ENCODE results near the gene GPHN.
"Not testable (repeated sequence)": the region's sequence is repeated elsewhere in the genome, so short reads cannot be mapped to it uniquely, and the experiment has no call there.

Gene GPHN

GRCh38 chr14:66563731-66564130, 55.8 kb downstream of the GPHN start:
- Mint-ChIP-seq H3K27ac (no peak overlapping the region), H3K4me1 (no peaks in the 10 kb centered on the region), H3K9me3 (peaks cover 13% of the 10 kb centered on the region), H3K36me3 (ENCODE audit: low read depth) (peaks cover 21% of the 10 kb centered on the region), H3K27me3 (ENCODE audit: low read depth) (no peaks in the 10 kb centered on the region), H3K4me3 (no peak overlapping the region)
- TF ChIP-seq CTCF (IDR thresholded peaks at IDR 0.05; ENCODE audit: unreplicated experiment in 3 of 3), result no peak

GRCh38 chr14:66568220-66568619, 60.3 kb downstream of the GPHN start:
- no peak for TF ChIP-seq CTCF (IDR thresholded peaks at IDR 0.05; ENCODE audit: unreplicated experiment in 3 of 3)
- Mint-ChIP-seq H3K4me1 (no peaks in the 10 kb centered on the region), H3K27me3 (ENCODE audit: low read depth) (no peaks in the 10 kb centered on the region), H3K27ac (no peak overlapping the region), H3K4me3 (no peak overlapping the region), H3K9me3 (peaks cover 24% of the 10 kb centered on the region), H3K36me3 (ENCODE audit: low read depth) (peaks cover 36% of the 10 kb centered on the region)

GRCh38 chr14:66572826-66573225, 64.9 kb downstream of the GPHN start:
- H3K27ac Mint-ChIP-seq, result no peak overlapping the region
- H3K4me1 Mint-ChIP-seq, result no peaks in the 10 kb centered on the region
- TF ChIP-seq CTCF (IDR thresholded peaks at IDR 0.05; ENCODE audit: unreplicated experiment in 3 of 3), result no peak
- H3K27me3 Mint-ChIP-seq (ENCODE audit: low read depth), result no peaks in the 10 kb centered on the region
- peaks cover 59% of the 10 kb centered on the region for H3K36me3 Mint-ChIP-seq (ENCODE audit: low read depth)
- peaks cover 50% of the 10 kb centered on the region for H3K9me3 Mint-ChIP-seq
- H3K4me3 Mint-ChIP-seq, result no peak overlapping the region

- no peak overlapping the region for H3K4me3 Mint-ChIP-seq
- no peak for TF ChIP-seq CTCF (IDR thresholded peaks at IDR 0.05; ENCODE audit: unreplicated experiment in 3 of 3)
- H3K27ac Mint-ChIP-seq, result no peak overlapping the region
- H3K27me3 Mint-ChIP-seq (ENCODE audit: low read depth), result no peaks in the 10 kb centered on the region
- peaks cover 72% of the 10 kb centered on the region for H3K36me3 Mint-ChIP-seq (ENCODE audit: low read depth)
- no peaks in the 10 kb centered on the region for H3K4me1 Mint-ChIP-seq
- peaks cover 70% of the 10 kb centered on the region for H3K9me3 Mint-ChIP-seq
These were observed 67.1 kb downstream of the GPHN start for GRCh38 chr14:66575014-66575413.

- no peak overlapping the region for H3K27ac Mint-ChIP-seq
These were observed 68.0 kb downstream of the GPHN start for GRCh38 chr14:66575939-66576338.

GRCh38 chr14:66587753-66588152, 79.8 kb downstream of the GPHN start:
- H3K36me3 Mint-ChIP-seq (ENCODE audit: low read depth), result peaks cover 53% of the 10 kb centered on the region
- not testable (repeated sequence) for H3K27me3 Mint-ChIP-seq (ENCODE audit: low read depth); H3K4me1 Mint-ChIP-seq; H3K4me3 Mint-ChIP-seq; H3K27ac Mint-ChIP-seq
- H3K9me3 Mint-ChIP-seq, result peaks cover 72% of the 10 kb centered on the region

More at GRCh38 chr14:66575939-66576338, 68.0 kb downstream of the GPHN start:
- no peaks in the 10 kb centered on the region for H3K27me3 Mint-ChIP-seq (ENCODE audit: low read depth)
- TF ChIP-seq CTCF (IDR thresholded peaks at IDR 0.05; ENCODE audit: unreplicated experiment in 3 of 3), result no peak
- peaks cover 72% of the 10 kb centered on the region for H3K36me3 Mint-ChIP-seq (ENCODE audit: low read depth)
- no peak overlapping the region for H3K4me3 Mint-ChIP-seq
- no peaks in the 10 kb centered on the region for H3K4me1 Mint-ChIP-seq
- peaks cover 72% of the 10 kb centered on the region for H3K9me3 Mint-ChIP-seq

All from nephron (organoid).